Lower lobe of right lung (tissue), 2 donors: Measurements from ENCODE around the gene SPTBN2. TPM values are rescaled to one million over a fixed set of nuclear protein-coding genes. Genes with fewer than 3 reads are reported as not detected.

Experiments used
- ATAC-seq, 2 donors: fragments of 200-7000 bp; cut with Tn5 transposase; one replicate each; pipeline ENCODE4 v1.9.1; 2020 to 2022; ENCODE audit warnings: mild to moderate bottlenecking in 2 of 2, moderate library complexity in 2 of 2
- DNase-seq: peaks from one replicate; pipeline ENCODE4 v3.0.0-alpha.2; 2020
- H3K27ac ChIP-seq: fragments of 200-600 bp; one replicate; pipeline ENCODE4 v1.8.0; 2022
- H3K27me3 ChIP-seq: fragments of 200-600 bp; one replicate; pipeline ENCODE4 v1.8.0; 2022; ENCODE audit warnings: low read depth
- H3K36me3 ChIP-seq: fragments of 200-600 bp; one replicate; pipeline ENCODE4 v1.8.0; 2022; ENCODE audit warnings: mild to moderate bottlenecking
- H3K4me1 ChIP-seq: fragments of 200-600 bp; one replicate; pipeline ENCODE4 v1.8.0; 2022
- H3K4me3 ChIP-seq: fragments of 200-600 bp; one replicate; pipeline ENCODE4 v1.8.0; 2022; ENCODE audit warnings: mild to moderate bottlenecking
- H3K9me3 ChIP-seq: fragments of 200-600 bp; one replicate; pipeline ENCODE4 v1.8.0; 2022
- intact Hi-C: fragments of 100-400 bp; cut with DNase I; formaldehyde crosslinking; loops from one replicate; pipeline ENCODE4 v1.11.0; 2022
- total RNA-seq: library from RNA; stranded (reverse); fragmentation: NEBNext Ultra II Directional; extraction: Animal tissue kit (Norgen Biotek cat#: 25700); gene quantifications from one replicate; pipeline ENCODE4 v1.2.1, GENCODE V29; 2021
- TF ChIP-seq, protein P1 (sequence below): fragments of 200-600 bp; IDR thresholded peaks from one replicate; pipeline ENCODE4 v1.8.0; 2022; ENCODE audit warnings: antibody characterized with exemption, mild to moderate bottlenecking
- donor health status: DM: no; HTN: yes; CAD: no; lungs with severe emphysema.

SPTBN2 gene
- total RNA-seq, 1 donor from 2014 or later, result 6.4 TPM

DNA sequence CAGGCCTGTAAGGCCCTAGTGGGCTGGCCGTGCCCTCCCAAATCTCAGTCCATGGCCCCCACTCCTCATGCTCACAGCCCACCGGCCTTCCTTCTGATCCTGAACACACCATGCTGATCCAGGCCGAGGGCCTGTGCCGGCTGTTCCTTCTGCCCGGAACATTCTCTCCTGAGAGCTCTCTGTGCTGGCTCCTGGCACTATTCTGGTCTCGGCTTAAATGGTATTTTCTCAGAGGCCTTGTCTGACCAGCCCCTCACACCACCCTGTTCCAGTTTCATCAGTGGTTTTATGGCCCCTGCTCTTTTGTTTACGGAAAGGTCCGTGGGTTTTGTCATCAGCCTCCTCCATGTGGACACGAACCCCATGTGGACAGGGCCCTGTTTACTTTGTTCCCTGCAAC lies 22.0 kb downstream of the SPTBN2 start:
- H3K9me3 ChIP-seq, result no peaks in the 10 kb centered on the region
- H3K4me1 ChIP-seq, result no peaks in the 10 kb centered on the region
- TF ChIP-seq, protein P1, sequence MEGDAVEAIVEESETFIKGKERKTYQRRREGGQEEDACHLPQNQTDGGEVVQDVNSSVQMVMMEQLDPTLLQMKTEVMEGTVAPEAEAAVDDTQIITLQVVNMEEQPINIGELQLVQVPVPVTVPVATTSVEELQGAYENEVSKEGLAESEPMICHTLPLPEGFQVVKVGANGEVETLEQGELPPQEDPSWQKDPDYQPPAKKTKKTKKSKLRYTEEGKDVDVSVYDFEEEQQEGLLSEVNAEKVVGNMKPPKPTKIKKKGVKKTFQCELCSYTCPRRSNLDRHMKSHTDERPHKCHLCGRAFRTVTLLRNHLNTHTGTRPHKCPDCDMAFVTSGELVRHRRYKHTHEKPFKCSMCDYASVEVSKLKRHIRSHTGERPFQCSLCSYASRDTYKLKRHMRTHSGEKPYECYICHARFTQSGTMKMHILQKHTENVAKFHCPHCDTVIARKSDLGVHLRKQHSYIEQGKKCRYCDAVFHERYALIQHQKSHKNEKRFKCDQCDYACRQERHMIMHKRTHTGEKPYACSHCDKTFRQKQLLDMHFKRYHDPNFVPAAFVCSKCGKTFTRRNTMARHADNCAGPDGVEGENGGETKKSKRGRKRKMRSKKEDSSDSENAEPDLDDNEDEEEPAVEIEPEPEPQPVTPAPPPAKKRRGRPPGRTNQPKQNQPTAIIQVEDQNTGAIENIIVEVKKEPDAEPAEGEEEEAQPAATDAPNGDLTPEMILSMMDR, result no peak
- H3K36me3 ChIP-seq, result no peaks in the 10 kb centered on the region
- ATAC-seq, result no peak
- no peak overlapping the region for H3K4me3 ChIP-seq
- H3K27me3 ChIP-seq, result no peaks in the 10 kb centered on the region
- no peak overlapping the region for H3K27ac ChIP-seq
- no peak for DNase-seq
- intact Hi-C loops, result no loop called here

DNA sequence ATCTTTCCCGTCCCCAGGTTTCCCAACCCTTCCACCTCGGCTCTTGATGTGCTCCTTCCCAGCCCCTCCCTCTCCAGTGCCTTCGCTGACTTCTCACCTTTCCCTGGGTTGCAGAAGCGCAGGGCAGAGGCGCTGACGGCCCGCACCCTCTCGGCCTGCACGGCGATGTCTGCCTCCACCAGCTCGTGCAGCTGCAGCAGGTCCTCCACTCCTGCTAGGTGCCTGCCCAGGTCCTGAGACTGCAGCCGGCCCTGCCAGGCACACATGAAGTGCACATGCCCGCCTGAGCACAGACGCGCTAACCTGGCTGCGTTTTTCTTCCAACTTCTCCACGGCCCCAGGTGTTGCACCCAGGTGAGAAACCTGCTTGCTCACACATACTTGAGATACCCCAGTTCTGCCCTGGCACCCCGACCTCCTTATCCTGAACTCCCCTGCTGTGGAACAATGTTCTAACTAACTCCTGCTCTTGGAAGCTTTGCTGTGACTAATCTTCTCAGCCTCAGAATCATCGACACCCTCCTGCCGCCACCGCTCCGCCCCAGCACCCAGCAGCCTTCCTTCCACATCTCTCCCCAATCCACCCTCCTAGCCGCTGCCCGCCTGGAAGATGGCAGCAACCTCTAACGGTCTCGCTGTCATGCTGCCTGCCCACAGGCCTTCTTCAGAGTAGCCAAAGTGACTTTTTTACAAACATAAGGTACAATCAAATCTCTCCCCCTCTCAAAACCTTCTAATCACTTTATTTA lies 23.3 kb downstream of the SPTBN2 start:
- DNase-seq, result no peak
- H3K4me3 ChIP-seq, result no peak overlapping the region
- H3K27ac ChIP-seq, result no peak overlapping the region
- no peaks in the 10 kb centered on the region for H3K9me3 ChIP-seq
- no peaks in the 10 kb centered on the region for H3K36me3 ChIP-seq
- intact Hi-C loops, result no loop called here
- TF ChIP-seq, protein P1, result no peak
- no peaks in the 10 kb centered on the region for H3K4me1 ChIP-seq
- H3K27me3 ChIP-seq, result no peaks in the 10 kb centered on the region
- peak in 1 of 2 donors; percentile 14 for ATAC-seq

DNA sequence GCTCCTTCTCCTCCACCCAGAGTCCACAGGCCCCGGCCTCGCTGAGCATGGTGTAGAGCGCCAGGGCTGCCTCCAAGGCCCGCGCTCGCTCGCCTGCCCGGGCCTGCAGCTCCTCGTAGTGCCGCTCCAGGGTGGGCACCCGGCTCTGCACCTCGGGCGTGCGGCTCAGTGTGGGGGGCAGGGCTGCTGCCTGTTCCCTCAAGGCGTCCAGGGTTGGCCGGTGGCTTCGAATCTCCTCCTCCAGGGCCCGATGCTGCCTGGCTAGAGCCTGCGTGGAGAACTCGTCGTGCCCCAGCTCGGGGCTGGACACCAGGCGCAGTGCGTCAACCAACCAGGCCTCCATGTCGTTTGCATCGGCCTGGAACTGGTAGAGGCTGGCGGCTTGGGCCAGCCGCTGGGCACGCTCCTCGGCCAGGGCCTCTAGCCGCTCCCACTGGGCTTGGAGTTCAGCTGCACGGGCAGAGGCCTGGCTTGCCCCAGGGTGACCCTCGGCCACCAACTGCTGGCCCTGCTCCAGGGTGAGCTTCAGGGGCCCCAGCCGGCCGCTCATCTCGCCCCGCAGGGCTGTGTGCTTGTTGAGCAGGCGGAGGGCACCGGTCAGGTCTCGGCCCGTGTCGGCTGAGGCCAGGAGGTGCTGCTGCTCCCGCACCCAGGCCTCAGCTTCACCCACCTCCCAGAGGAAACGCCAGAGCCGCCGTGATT lies 24.2 kb downstream of the SPTBN2 start:
- H3K27ac ChIP-seq, result no peak overlapping the region
- no peak for DNase-seq
- peaks cover 3% of the 10 kb centered on the region for H3K9me3 ChIP-seq
- H3K27me3 ChIP-seq, result no peaks in the 10 kb centered on the region
- no peaks in the 10 kb centered on the region for H3K4me1 ChIP-seq
- TF ChIP-seq, protein P1, result no peak
- no peak overlapping the region for H3K4me3 ChIP-seq
- H3K36me3 ChIP-seq, result no peaks in the 10 kb centered on the region
- intact Hi-C loops, result no loop called here
- ATAC-seq, result peak; percentile 18 to 31

DNA sequence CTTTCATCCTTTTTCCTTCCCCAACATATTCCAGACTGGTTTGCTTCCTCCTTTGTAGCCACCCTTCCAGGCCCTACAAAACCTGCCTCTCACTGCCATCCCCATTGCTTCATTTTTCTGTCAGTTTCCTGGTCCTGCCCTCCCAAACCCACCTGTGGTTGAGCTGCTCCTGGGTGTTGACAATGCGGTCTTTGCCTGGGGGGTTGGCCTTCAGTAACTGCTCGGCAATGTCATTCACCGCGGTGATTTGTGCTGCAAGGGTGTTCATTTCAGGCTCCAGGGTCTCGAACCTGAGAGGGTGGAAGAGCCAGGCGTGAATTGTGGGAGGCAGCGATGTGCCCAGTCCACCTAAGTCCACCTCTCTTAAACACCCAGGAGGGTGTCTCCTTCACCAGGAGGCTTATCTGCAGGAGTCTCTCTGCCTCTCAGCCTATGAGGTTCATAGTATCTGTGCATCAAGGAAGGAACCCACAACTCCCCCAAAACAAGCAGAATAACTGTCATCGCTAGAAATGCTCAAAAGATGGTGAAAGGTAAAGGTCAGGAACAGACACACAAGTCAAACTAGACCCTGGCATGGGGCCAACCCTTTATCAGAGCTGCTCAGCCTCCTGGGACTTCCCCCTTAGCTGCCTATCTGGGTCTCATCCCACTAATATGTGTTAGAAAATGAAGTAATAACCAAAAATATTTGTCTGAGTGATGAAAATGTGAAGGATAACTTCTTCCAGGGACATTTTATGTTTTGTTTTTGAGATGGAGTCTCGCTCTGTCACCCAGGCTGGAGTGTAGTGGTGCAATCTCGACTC lies 27.4 kb downstream of the SPTBN2 start:
- Histone ChIP-seq H3K4me1 (no peaks in the 10 kb centered on the region), H3K4me3 (no peak overlapping the region), H3K36me3 (no peaks in the 10 kb centered on the region), H3K27ac (no peak overlapping the region), H3K9me3 (peaks cover 9% of the 10 kb centered on the region), H3K27me3 (no peaks in the 10 kb centered on the region)
- ATAC-seq (no peak), DNase-seq (no peak)
- TF ChIP-seq, protein P1, result no peak
- intact Hi-C loops, result no loop called here

DNA sequence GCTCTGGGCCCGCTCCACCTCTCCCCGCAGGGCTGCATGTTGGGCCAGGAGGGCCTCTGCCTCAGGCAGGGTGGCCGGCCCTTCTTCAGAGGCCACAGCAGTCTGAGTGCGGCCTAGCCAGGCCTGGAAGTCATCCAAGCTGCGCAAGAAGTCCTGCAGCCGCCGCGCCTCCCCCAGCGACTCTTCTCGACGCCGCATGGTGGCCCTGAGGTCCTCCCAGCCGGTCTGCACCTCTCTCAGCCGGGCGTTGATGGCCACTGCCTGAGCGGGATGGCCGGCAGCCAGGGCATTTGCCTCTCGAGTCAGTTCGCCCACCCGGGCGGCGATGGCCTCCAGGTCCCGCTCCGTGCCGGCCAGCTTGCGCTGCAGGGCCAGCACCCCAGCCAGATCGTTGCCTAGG lies 28.3 kb downstream of the SPTBN2 start:
- ATAC-seq (no peak), DNase-seq (no peak)
- no peak overlapping the region for H3K27ac ChIP-seq
- TF ChIP-seq, protein P1, result no peak
- H3K9me3 ChIP-seq, result peaks cover 9% of the 10 kb centered on the region
- H3K4me3 ChIP-seq, result no peak overlapping the region
- no peaks in the 10 kb centered on the region for H3K4me1 ChIP-seq
- H3K36me3 ChIP-seq, result no peaks in the 10 kb centered on the region
- no peaks in the 10 kb centered on the region for H3K27me3 ChIP-seq
- intact Hi-C loops, result no loop called here
